Cortex of kidney (tissue), 1 donor: ENCODE measurements around the gene TBX20.
"Not testable (repeated sequence)": the region's sequence is repeated elsewhere in the genome, so short reads cannot be mapped to it uniquely, and the experiment has no call there.

ENCODE experiments used
- DNase-seq: peaks from one replicate; lab custom pipeline; 2025; lab: John Stamatoyannopoulos, UW

The TBX20 gene

GRCh38 chr7:35161059-35161740, 92.7 kb downstream of the TBX20 start:
- DNase-seq = not testable (repeated sequence)
